GM21515 (cell line): ENCODE measurements around the gene PDHX.
A peak's percentile ranks its signal among the peaks of the same experiment; 100 is the strongest.
"Not testable (repeated sequence)": the region's sequence is repeated elsewhere in the genome, so short reads cannot be mapped to it uniquely, and the experiment has no call there.

Source experiments
- ATAC-seq: cut with Tn5 transposase; IDR thresholded peaks from one replicate; pipeline ENCODE4 v1.9.1; 2021; ENCODE audit not compliant: unreplicated experiment

Gene PDHX

DNA sequence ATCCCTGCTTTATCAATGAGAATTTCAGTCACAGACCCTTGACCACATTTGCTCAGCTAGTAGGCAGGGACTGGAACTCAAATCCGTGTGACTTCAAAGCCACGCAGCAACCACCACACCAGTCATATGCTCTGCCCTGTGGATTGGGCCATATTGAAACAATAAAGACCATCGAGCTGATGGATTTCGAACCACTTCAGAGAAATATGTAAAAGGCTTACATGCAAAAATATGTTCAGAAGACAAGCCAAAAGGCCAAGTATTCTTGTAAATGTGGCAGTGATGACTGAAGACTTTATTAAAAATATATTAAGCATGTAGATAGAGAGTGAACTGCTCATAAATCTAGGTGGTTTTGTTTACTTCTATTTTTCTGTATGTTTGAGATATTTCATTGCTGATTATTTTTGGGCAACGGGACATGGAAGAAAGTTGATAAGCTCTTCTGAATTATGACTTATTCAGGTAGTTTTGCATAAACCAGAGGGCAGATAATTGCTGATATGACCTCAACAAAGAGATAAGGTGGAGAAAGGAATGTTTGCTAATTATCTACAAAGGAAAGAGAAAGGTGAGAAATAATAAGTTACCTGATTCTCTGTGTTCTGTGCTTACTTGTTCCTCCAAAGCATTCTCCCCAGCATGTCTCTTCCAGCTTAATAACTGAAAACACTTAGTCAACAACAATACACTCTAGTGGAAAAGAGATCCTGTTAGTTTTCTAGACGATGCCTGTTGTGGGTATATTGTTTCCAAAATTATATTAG lies 99.4 kb downstream of the PDHX start:
- ATAC-seq: no peak

DNA sequence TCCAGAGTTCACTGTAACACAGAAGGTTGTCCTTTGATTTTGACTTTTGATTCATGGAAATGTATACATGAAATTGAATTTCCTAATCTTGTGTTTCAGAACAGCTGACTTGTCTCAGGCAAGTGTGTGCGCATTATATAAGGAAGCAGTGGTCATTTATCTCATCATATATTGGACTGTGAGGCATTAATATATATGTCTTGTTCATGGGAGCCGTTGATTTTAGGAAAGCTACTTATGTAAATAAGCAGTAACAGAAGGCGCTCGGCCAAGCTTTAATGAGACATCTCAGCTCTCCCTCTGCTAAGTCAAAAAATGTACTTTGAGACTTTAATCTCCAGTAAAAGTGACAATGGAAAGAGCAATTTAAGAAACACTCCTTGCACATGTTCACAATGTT lies 100.5 kb downstream of the PDHX start:
- no peak for ATAC-seq

DNA sequence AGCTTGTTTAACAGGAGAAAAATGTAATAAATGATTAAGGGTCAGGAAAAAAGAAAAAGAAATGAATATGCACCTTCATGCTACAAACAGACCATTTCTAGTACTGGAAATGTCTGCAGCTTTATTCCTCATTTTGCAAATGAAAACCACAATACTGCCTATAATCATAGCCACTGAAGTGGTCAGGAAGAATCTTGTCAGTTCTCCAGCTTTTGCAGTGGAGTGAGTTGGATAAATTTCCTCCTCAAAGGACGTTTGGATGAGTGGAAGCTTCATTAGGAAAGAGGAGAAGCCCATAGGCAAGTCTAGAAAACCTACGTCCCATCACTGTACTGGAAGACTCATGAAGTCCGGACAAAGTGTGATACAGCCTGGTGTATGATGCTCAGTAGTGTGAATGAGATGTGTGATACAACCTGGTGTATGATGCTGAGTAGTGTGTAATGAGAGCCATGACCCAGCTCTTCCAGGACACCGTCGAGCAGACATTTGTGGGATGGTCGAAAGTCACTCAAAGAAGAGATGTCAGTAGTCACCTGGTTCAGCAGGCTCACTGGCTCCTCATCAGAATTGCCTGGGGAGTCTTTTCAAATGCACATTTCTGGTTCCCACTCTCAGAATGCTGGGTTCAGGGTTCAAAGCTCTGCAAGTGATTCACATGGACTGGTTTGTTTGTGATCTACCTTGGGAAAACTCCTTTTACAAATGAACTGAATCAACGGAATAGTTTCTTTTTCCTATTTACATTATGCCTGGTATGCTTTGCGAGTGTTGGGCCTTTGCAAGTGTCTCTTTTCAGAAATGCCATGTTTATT lies 101.3 kb downstream of the PDHX start:
- ATAC-seq: no peak

DNA sequence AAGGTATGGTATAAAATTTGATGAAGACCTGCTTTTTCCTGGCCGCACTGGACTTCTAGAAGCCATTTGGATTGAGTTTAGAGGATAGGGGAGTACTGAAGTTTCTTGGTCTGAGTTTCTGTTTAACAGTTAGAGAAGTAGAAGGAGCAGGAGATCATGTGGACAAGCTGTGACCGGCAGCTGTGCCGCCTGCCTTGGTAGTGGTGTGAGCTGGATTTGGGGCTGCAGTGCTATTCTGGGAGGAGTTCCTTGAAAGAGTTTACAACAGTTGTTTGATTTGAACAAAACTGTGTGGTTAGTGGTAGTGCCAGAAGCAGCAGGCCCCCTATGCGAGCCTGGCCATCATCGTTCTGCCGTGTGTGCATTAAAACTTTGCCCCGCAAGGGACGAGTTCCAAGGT lies 105.2 kb downstream of the PDHX start:
- no peak for ATAC-seq

DNA sequence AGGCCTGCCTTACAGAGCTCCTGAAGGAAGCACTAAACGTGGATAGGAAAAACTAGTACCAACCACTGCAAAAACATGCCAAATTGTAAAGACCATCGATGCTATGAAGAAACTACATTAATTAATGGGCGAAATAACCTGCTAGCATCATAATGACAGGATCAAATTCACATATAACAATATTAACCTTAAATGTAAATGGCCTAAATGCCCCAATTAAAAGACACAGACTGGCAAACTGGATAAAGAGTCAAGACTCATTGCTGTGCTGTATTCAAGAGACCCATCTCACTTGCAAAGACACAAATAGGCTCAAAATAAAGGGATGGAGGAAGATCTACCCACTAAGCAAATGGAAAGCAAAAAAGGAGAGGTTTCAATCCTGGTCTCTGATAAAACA lies 107.5 kb downstream of the PDHX start:
- ATAC-seq: not testable (repeated sequence)

DNA sequence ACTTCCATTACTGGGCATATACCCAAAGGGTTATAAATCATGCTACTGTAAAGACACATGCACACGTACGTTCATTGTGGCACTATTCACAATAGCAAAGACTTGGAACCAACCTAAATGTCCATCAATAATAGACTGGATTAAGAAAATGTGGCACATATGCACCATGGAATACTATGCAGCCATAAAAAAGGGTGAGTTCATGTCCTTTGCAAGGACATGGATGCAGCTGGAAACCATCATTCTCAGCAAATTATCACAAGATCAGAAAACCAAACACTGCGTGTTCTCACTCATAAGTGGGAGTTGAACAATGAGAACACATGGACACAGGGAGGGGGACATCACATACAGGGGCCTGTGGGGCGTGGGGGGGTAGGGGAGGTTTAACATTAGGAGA lies 111.6 kb downstream of the PDHX start:
- ATAC-seq: not testable (repeated sequence)

DNA sequence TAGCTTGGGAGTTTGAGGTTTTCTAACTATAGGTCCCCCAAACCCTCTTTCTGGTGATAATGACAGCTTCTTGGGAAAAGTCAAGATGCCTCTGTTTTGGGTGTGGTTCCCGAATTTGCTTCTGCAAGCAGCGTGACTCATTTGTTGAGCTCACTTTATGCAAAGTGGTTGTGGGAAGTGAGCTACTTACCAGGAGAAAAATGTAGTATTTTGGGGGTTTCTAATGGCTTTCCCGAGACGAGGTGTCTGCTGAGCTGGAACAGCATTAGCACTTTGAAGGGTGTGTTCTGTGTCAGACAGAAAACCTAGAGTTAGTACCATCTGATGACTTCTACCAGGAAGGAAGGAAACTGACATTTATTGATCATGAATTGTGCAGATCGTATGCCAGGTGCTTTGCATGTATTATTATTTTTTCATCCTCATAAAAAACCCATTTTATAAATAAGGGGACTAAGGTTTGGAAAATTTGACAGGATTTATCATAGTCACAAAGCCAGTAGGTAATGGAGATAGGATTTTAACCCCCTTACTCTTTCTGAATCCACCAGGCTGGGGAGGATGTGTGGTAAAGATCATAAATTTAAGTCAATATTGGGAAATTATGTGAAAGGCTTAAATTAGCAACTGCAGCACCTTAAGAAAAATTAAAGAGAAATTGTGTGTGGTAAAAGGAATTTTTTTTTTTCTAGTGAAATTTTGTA lies 113.7 kb downstream of the PDHX start:
- peak; percentile 79 for ATAC-seq

DNA sequence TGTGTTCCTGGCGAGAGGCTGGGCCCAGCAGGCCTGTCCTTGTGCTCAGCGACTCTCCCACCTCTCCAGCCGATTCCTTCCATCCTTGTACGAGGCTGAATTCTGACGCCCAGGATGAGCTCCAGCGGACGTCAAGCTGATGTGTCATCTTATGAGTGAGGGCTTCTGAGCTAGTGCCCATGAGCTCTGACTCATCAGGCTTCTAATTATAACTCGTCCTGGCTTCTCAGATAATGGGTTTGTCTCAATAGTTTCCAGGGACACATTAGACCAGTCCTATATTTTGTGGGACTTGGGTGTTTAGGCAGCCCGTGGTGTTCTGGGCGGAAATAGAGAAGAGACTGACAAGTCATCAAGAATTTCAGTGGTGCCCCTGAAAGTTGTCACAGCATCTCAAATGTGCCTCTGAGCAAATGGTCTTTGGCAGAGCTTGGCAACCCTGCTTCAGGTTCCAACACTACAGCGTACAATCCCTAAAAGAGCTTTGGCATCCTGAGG lies 114.3 kb downstream of the PDHX start:
- ATAC-seq: no peak

DNA sequence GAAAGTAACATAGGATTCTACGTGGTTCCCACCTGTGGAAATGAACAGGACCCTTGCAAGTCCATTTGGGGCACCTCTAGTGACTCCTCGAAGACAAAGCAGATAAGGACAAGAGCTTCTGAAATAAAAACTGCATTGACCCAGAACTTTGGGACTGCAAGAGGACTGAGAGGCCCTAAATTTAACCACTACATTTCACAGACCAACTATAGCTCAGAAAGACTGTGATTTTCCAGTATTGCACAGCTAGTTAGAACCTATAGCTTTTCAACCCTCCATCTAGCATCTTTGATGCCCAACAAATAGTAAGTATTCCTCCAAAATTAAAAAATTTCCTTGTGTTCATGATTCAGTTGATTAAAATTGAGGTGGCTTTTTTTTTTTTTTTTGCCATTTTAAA lies 114.9 kb downstream of the PDHX start:
- no peak for ATAC-seq

DNA sequence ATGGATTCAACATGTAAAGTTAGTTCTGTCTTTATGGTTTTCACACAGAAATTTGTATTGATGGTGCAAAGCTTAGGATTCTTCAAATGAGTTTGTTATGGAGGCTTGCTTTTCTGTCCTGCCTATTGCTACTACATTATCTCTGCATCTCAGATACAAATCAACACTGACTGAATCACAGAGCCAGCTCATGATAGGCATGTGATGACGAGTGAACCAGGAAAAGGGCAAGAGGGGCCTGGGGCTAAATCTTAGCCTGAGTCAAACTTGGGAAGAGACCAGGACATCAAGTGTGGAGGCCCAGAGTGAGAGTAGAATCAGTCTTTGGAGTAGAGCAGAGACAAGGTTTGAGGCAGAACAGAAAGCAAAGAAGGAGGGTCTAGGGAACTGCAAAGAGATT lies 115.4 kb downstream of the PDHX start:
- no peak for ATAC-seq

GRCh38 chr11:35033011-35033410 lies 116.6 kb downstream of the PDHX start:
- ATAC-seq: no peak

- no peak for ATAC-seq
Measured at GRCh38 chr11:35034401-35034800, 118.0 kb downstream of the PDHX start.

- peak; percentile 30 for ATAC-seq
Measured at GRCh38 chr11:35035894-35036408, 119.5 kb downstream of the PDHX start.

DNA sequence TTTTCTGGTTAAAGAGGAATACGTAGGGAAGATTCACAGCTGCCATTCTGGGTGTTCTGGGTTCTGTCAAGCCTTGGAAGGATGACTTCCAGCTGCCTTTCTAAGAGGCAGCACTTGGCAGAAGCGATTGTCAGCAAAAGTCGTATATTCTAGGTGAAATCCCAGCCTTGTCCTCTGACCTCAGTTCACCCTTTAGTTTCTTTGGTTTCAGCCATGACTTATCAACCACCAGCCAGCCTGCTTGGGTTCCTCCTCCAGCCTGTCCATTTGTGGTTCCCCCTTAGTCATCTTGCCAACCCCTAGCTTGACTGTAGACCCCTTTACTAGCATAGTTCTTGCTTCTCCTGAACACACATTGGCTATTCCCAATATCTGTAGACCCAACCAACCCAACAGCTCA lies 120.2 kb downstream of the PDHX start:
- ATAC-seq: no peak

DNA sequence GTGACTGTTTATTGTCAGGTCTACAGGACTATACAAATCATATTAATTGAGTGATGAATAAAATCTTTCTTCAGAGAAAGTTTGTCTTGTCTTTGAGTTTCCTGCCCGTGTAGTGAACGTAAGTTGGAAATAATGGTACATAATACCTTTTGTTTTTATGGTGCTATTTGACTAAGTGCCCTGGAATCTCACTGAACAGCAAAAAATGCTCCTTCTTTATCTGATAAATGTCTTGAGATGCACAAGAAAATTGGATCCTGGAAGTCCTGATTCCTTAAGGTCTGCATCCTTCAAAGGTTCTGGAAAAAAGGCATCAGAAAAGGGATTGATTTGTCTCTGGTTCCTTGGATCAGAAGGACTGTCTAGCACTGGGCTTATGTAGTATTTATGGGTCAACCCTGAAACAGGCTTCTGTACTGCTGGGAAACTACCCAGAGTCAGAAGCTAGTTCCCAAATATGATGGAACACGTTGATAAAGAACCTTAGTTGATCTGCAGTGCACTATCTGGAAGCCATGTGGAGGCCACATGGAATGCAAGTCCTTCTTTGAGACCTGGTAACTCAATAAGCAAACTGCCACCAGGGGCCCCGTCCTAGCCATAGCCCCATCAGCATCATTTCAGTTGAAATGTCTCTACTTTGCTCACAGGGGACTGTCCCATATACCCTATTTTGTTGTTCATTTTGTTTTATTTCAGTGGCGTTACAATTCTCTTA lies 122.0 kb downstream of the PDHX start:
- ATAC-seq: no peak

DNA sequence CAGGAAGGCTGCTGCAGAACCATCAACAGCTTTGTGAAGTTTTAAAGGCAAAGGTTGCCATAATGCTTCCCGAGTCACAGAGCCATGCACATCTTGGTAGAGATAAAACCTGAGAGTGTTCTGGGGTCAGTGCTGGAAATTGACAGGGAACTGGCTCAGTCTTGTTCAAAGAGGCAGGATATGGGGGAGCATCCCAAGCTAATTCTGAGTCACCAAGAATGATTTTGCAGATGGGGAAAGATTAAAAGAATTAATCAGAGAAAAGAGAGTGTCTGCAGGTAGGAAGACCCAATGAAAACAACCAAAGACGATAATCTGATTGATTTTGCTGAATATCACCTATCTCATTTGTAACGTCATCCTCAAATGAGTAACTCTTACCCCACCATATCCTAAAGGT lies 122.7 kb downstream of the PDHX start:
- ATAC-seq: no peak

DNA sequence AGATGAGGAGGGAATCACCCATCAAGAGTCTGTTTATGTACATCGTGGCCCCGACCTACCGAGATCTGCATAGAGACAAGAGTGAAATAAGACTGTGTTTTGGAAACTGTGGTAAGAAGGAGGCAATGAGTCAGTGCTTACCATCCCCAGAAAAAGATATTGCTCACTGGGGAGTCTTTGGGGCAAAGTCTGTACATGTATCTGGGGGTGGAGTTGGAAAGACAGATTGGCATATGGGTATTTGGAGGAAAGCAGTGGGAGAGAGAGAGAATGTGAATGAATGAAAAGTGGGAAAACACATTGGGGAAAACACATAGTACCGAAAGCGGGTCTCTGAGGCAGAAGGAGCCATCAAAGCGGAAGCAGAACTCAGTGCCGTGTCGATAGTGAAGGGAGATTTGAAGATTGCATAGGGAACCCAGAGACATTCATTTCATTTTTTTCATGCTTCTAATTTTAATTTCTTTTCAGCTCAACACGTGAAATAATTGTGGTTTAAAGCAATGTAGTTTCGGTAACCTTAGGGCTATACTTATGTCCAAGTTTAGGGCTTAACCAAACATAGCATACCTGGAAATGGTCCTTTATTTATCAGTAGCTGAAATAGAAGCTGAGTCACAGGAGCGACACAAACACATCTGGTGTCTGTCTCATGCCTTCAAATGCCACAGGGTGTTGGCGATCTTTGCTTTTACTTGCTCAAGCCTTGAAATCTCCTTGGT lies 124.0 kb downstream of the PDHX start:
- peak; percentile 70 for ATAC-seq

DNA sequence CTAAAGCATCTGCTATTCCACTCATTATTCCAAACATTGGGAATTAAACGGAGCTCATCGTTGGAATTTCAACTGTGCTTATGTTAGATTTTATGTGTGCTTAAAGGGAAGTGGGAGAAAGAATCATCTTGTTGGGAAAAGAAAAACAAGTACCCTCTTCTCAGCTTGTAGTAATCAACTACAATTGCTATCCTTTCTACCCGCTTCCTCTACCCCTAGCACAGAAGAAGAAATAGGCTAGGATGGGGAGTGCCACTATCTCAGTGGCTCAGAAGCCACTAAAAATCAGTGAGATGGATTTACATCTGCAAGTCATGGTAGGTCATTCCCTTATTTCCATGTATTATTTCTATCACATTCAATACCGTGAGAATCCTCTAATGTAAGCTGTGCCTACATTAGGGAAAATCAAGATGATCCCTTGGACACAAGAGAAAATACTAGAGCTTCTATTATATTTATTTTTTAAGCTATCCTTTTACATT lies 124.7 kb downstream of the PDHX start:
- no peak for ATAC-seq

- ATAC-seq: no peak
Measured at GRCh38 chr11:35042224-35042623, 125.8 kb downstream of the PDHX start.

- ATAC-seq: no peak
Measured at GRCh38 chr11:35042913-35043312, 126.5 kb downstream of the PDHX start.
